GM12878 (cell line): Measurements from ENCODE around the gene SUGCT. TPM values are rescaled to one million over a fixed set of nuclear protein-coding genes. Genes with fewer than 3 reads are reported as not detected.

Experiments
- ATAC-seq: fragments of 200-7000 bp; cut with Tn5 transposase; 3 replicates; pipeline ENCODE4 v1.9.1; 2020; ENCODE audit warnings: mild to moderate bottlenecking, moderate library complexity
- BruUV-seq: library from RNA; stranded (reverse); fragments of 400-500 nt; replicated peaks from 2 replicates; lab custom pipeline; 2021; lab: Mats Ljungman, UMichigan
- CTCF ChIA-PET: fragments of 300-600 bp; sonication (Branson Sonifier 250); formaldehyde crosslinking; extraction: SDS; loops from one replicate; lab custom pipeline; 2021; ENCODE audit warnings: inconsistent platforms; lab: Yijun Ruan, JAX
- POLR2A ChIA-PET: fragments of 350-600 bp; formaldehyde crosslinking; extraction: SDS; loops from one replicate; lab custom pipeline; 2021; ENCODE audit warnings: inconsistent platforms; lab: Charles Lee
- RAD21 ChIA-PET: fragments of 300-600 bp; sonication (Branson Sonifier 250); formaldehyde crosslinking; loops from one replicate; lab custom pipeline; 2023; ENCODE audit warnings: antibody characterized with exemption; ENCODE audit not compliant: unreplicated experiment; lab: Charles Lee
- SMC1A ChIA-PET: fragments of 300-600 bp; sonication (Branson Sonifier 250); formaldehyde crosslinking; loops from one replicate; lab custom pipeline; 2023; ENCODE audit not compliant: unreplicated experiment, uncharacterized antibody; lab: Charles Lee
- DNase-seq: peaks from one replicate; pipeline ENCODE4 v3.0.0-alpha.2; 2011; ENCODE audit warnings: low read depth, low spot score
- FAIRE-seq: peaks from 3 replicates; lab custom pipeline; 2011; peaks lifted over from hg19 to GRCh38; lab: Jason Lieb, UNC
- H2AFZ ChIP-seq: 2 replicates; pipeline ENCODE4 v1.6.0; 2011; ENCODE audit warnings: low read depth, low read length, control low read depth; ENCODE audit not compliant: control insufficient read depth
- H3K27ac ChIP-seq: 2 replicates; pipeline ENCODE4 v1.5.1; 2011; ENCODE audit warnings: control low read depth; ENCODE audit not compliant: control insufficient read depth, insufficient read depth
- H3K27me3 ChIP-seq, 2 experiments: replicated peaks in 1 of 2; 2 replicates each; pipeline versions ENCODE4 v1.6.0 to v1.6.1; 2011; ENCODE audit warnings: low read length in 1 of 2; ENCODE audit not compliant: control insufficient read depth in 2 of 2, insufficient read depth in 2 of 2
- H3K36me3 ChIP-seq, 2 experiments: 2 replicates each; pipeline ENCODE4 v1.5.1; 2011; ENCODE audit warnings: low read length in 1 of 2; ENCODE audit not compliant: control insufficient read depth in 2 of 2, insufficient read depth in 2 of 2
- H3K4me1 ChIP-seq: 2 replicates; pipeline ENCODE4 v1.6.1; 2011; ENCODE audit warnings: mild to moderate bottlenecking, low read length, moderate library complexity, mixed read lengths; ENCODE audit not compliant: control insufficient read depth, insufficient read depth
- H3K4me2 ChIP-seq: 2 replicates; pipeline ENCODE4 v1.6.0; 2011; ENCODE audit warnings: control low read depth; ENCODE audit not compliant: control insufficient read depth, insufficient read depth
- H3K4me3 ChIP-seq: fragments of 200-600 bp; sonication (generic); 2 replicates; pipeline ENCODE4 v1.5.1; 2016
- H3K79me2 ChIP-seq: 2 replicates; pipeline ENCODE4 v1.6.0; 2011; ENCODE audit warnings: low read length; ENCODE audit not compliant: control insufficient read depth, insufficient read depth
- H3K9ac ChIP-seq: 2 replicates; pipeline ENCODE4 v1.8.0; 2011; ENCODE audit warnings: low read length, control low read depth, mixed read lengths; ENCODE audit not compliant: control insufficient read depth, insufficient read depth
- H3K9me3 ChIP-seq: replicated peaks from 3 replicates; pipeline ENCODE4 v1.5.1; 2011; ENCODE audit warnings: mild to moderate bottlenecking, low read length; ENCODE audit not compliant: control insufficient read depth, insufficient read depth
- H4K20me1 ChIP-seq: 2 replicates; pipeline ENCODE4 v1.6.0; 2011; ENCODE audit not compliant: control insufficient read depth, insufficient read depth
- CEBPB ChIP-seq, 2 experiments: fragments of 150-350 bp in 1 of 2; IDR thresholded peaks; 2 replicates each; pipeline ENCODE4 v1.6.1; 2012 to 2014; ENCODE audit warnings: low read depth in 2 of 2, low read length in 2 of 2, borderline replicate concordance in 1 of 2, inconsistent platforms in 1 of 2
- CREB1 ChIP-seq: IDR thresholded peaks from 2 replicates; pipeline ENCODE4 v1.6.1; 2012; ENCODE audit warnings: low read depth, mild to moderate bottlenecking, inconsistent platforms
- MTA3 ChIP-seq: IDR thresholded peaks from 2 replicates; pipeline ENCODE4 v1.6.1; 2012; ENCODE audit warnings: low read length, inconsistent platforms, borderline replicate concordance
- SIN3A ChIP-seq: IDR thresholded peaks from 2 replicates; pipeline ENCODE4 v1.6.1; 2012; ENCODE audit warnings: low read depth, low read length, improper control_type of control experiment
- SIX5 ChIP-seq: IDR thresholded peaks from 2 replicates; pipeline ENCODE4 v1.6.1; 2011; ENCODE audit warnings: mild to moderate bottlenecking, low read depth, low read length, moderate library complexity; ENCODE audit not compliant: severe bottlenecking
- SREBF1 ChIP-seq: IDR thresholded peaks from 2 replicates; pipeline ENCODE4 v1.6.1; 2012; ENCODE audit warnings: mild to moderate bottlenecking, low read length
- STAT1 ChIP-seq: fragments of 450-650 bp; conservative IDR thresholded peaks from 2 replicates; pipeline ENCODE4 v1.6.1; 2014; ENCODE audit warnings: antibody characterized with exemption, mild to moderate bottlenecking
- ZNF217 ChIP-seq: fragments of 450-650 bp; IDR thresholded peaks from 2 replicates; pipeline ENCODE4 v1.6.1; 2017; ENCODE audit warnings: antibody characterized with exemption, mild to moderate bottlenecking
- WGBS: methylation state at CpG from one replicate; pipeline ENCODE4 v1.1.6; 2016; ENCODE audit warnings: low lambda C conversion rate; ENCODE audit not compliant: insufficient replicate concordance, insufficient coverage; ENCODE audit errors: missing lambda C conversion rate; 5-methylcytosine and 5-hydroxymethylcytosine counted together
- in situ Hi-C: fragments of 300-500 bp; cut with MboI; formaldehyde crosslinking; loops from 9 replicates; pipeline ENCODE4 v1.14.3; 2018; ENCODE audit warnings: mixed read lengths
- intact Hi-C: fragments of 100-400 bp; cut with micrococcal nuclease; formaldehyde crosslinking; loops from one replicate; pipeline ENCODE4 v1.14.2; 2022; ENCODE audit not compliant: unreplicated experiment
- polyA plus RNA-seq, 11 experiments: library from polyadenylated mRNA; depleted of rRNA in 4 of 11; unstranded in 6 of 11; stranded (reverse) in 5 of 11; fragments of >200 nt; fragmentation: Nextera tagmentation in 4 of 11; fragmentation: Illumina TruSeq in 1 of 11; extraction: Ambion mirVana in 4 of 11; extraction: Trizol in 1 of 11; gene quantifications; 1 replicate in 1 of 11; 2 replicates in 10 of 11; pipeline versions ENCODE4 v1.2.1 to v1.2.3, GENCODE V29; 2011 to 2016; ENCODE audit warnings: inconsistent platforms in 2 of 11, missing spikeins in 2 of 11, low read depth in 1 of 11
- total RNA-seq, 4 experiments: library from RNA; depleted of rRNA in 3 of 4; stranded (reverse); fragments of >200 nt in 3 of 4; fragmentation: Illumina TruSeq in 1 of 4; extraction: Trizol in 1 of 4; gene quantifications; 2 replicates each; pipeline versions ENCODE4 v1.2.1 to v1.2.3, GENCODE V29; 2013 to 2021
- TF ChIP-seq, protein P1 (sequence below): fragments of 450-650 bp; IDR thresholded peaks from 2 replicates; pipeline ENCODE4 v1.6.1; 2017; ENCODE audit warnings: mild to moderate bottlenecking, moderate library complexity
- TF ChIP-seq, protein P2 (sequence below): fragments of 450-650 bp; IDR thresholded peaks from 2 replicates; pipeline ENCODE4 v1.6.1; 2017; ENCODE audit warnings: mild to moderate bottlenecking, moderate library complexity
- TF ChIP-seq, protein P3 (sequence below): IDR thresholded peaks from 2 replicates; pipeline ENCODE4 v1.6.1; 2011; ENCODE audit warnings: low read depth, mild to moderate bottlenecking, low read length, moderate library complexity, borderline replicate concordance; ENCODE audit errors: extremely low read depth
- TF ChIP-seq, protein P4 (sequence below): IDR thresholded peaks from 2 replicates; pipeline ENCODE4 v1.6.1; 2011; ENCODE audit warnings: borderline replicate concordance, low read depth, mild to moderate bottlenecking, moderate library complexity, low read length; ENCODE audit not compliant: insufficient read depth, poor library complexity, severe bottlenecking

SUGCT gene
- total and polyA plus RNA-seq, 10 of the 15 experiments (the other 5 are each of a cell fraction or from before 2014, with no cell fraction given): 0.08 to 1.2 (median 0.67) TPM; not detected in 1

DNA sequence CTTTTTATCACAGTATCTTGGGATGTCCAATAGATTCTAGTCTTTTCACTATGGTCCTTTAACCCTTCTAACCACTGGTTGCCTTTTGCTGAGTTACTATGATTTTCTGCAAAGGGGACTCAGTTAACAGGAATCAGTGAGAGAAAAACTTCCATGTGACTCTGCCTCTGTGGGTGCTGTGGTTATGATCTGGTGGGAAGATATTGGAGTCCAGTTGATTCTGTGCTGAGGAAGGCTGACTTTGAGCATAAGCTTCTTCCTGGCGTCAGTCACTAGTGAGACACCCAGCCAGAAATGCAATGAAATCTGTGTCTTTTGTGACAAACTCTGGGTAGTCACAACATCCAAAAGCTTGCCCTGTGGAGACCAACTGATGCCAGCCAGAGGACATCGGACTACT, 648.0 kb downstream of the SUGCT start (continued):
- TF ChIP-seq, protein P1, sequence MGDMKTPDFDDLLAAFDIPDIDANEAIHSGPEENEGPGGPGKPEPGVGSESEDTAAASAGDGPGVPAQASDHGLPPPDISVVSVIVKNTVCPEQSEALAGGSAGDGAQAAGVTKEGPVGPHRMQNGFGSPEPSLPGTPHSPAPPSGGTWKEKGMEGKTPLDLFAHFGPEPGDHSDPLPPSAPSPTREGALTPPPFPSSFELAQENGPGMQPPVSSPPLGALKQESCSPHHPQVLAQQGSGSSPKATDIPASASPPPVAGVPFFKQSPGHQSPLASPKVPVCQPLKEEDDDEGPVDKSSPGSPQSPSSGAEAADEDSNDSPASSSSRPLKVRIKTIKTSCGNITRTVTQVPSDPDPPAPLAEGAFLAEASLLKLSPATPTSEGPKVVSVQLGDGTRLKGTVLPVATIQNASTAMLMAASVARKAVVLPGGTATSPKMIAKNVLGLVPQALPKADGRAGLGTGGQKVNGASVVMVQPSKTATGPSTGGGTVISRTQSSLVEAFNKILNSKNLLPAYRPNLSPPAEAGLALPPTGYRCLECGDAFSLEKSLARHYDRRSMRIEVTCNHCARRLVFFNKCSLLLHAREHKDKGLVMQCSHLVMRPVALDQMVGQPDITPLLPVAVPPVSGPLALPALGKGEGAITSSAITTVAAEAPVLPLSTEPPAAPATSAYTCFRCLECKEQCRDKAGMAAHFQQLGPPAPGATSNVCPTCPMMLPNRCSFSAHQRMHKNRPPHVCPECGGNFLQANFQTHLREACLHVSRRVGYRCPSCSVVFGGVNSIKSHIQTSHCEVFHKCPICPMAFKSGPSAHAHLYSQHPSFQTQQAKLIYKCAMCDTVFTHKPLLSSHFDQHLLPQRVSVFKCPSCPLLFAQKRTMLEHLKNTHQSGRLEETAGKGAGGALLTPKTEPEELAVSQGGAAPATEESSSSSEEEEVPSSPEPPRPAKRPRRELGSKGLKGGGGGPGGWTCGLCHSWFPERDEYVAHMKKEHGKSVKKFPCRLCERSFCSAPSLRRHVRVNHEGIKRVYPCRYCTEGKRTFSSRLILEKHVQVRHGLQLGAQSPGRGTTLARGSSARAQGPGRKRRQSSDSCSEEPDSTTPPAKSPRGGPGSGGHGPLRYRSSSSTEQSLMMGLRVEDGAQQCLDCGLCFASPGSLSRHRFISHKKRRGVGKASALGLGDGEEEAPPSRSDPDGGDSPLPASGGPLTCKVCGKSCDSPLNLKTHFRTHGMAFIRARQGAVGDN: no peak
- no peak for TF ChIP-seq STAT1
- TF ChIP-seq, protein P2, sequence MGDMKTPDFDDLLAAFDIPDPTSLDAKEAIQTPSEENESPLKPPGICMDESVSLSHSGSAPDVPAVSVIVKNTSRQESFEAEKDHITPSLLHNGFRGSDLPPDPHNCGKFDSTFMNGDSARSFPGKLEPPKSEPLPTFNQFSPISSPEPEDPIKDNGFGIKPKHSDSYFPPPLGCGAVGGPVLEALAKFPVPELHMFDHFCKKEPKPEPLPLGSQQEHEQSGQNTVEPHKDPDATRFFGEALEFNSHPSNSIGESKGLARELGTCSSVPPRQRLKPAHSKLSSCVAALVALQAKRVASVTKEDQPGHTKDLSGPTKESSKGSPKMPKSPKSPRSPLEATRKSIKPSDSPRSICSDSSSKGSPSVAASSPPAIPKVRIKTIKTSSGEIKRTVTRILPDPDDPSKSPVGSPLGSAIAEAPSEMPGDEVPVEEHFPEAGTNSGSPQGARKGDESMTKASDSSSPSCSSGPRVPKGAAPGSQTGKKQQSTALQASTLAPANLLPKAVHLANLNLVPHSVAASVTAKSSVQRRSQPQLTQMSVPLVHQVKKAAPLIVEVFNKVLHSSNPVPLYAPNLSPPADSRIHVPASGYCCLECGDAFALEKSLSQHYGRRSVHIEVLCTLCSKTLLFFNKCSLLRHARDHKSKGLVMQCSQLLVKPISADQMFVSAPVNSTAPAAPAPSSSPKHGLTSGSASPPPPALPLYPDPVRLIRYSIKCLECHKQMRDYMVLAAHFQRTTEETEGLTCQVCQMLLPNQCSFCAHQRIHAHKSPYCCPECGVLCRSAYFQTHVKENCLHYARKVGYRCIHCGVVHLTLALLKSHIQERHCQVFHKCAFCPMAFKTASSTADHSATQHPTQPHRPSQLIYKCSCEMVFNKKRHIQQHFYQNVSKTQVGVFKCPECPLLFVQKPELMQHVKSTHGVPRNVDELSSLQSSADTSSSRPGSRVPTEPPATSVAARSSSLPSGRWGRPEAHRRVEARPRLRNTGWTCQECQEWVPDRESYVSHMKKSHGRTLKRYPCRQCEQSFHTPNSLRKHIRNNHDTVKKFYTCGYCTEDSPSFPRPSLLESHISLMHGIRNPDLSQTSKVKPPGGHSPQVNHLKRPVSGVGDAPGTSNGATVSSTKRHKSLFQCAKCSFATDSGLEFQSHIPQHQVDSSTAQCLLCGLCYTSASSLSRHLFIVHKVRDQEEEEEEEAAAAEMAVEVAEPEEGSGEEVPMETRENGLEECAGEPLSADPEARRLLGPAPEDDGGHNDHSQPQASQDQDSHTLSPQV: no peak

DNA sequence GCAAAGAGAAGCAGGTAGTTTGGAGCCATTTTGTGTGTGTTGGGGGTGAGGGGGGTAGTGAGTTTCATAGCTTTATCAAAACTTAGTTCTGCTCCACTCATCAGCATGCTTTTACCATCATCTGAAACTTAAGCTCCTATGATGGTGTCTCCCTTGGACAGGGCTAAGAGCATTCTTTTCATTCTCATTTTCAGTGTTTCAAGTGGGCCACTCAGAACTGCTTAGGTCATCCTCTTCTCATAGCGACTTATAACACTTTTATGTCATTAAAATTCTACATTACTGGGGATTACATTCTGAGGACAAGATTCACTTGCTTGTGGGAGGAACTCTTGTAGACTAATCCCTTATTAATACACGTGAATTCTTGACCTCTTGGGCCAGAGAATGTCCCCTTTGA, 649.4 kb downstream of the SUGCT start:
- intact Hi-C loops (no loop called here), in situ Hi-C loops (no loop called here)
- H3K4me2 ChIP-seq: no peak overlapping the region
- SMC1A ChIA-PET: no interaction called here
- H3K27me3 ChIP-seq: no peaks in the 10 kb centered on the region
- H3K36me3 ChIP-seq: no peaks in the 10 kb centered on the region
- 0% methylated on average over 2 of the region's 2 CpGs for WGBS
- ATAC-seq: no peak
- H2AFZ ChIP-seq: no peak overlapping the region
- no peaks in the 10 kb centered on the region for H3K9me3 ChIP-seq
- H4K20me1 ChIP-seq: no peaks in the 10 kb centered on the region
- POLR2A ChIA-PET: no interaction called here
- no peak overlapping the region for H3K27ac ChIP-seq
- BruUV-seq: no TSS peak
- no peaks in the 10 kb centered on the region for H3K79me2 ChIP-seq
- H3K4me1 ChIP-seq: no peaks in the 10 kb centered on the region
- H3K9ac ChIP-seq: no peak overlapping the region
- RAD21 ChIA-PET: no interaction called here
- TF ChIP-seq SIN3A (no peak), MTA3 (no peak), ZNF217 (no peak), SIX5 (no peak), CREB1 (no peak), CEBPB (IDR thresholded peaks at IDR 0.05; ENCODE audit: borderline replicate concordance in 1 of 2, low read depth in 2 of 2, low read length in 2 of 2) (no peak), SREBF1 (no peak)
- TF ChIP-seq, protein P3, sequence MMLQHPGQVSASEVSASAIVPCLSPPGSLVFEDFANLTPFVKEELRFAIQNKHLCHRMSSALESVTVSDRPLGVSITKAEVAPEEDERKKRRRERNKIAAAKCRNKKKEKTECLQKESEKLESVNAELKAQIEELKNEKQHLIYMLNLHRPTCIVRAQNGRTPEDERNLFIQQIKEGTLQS: no peak
- TF ChIP-seq, protein P4, sequence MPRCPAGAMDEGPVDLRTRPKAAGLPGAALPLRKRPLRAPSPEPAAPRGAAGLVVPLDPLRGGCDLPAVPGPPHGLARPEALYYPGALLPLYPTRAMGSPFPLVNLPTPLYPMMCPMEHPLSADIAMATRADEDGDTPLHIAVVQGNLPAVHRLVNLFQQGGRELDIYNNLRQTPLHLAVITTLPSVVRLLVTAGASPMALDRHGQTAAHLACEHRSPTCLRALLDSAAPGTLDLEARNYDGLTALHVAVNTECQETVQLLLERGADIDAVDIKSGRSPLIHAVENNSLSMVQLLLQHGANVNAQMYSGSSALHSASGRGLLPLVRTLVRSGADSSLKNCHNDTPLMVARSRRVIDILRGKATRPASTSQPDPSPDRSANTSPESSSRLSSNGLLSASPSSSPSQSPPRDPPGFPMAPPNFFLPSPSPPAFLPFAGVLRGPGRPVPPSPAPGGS: no peak
- H3K4me3 ChIP-seq: no peak overlapping the region
- CTCF ChIA-PET: no interaction called here
- DNase-seq: no peak
- FAIRE-seq: no peak
